22Rv1 (cell line): ENCODE data around the gene SSU72.
"Not testable (repeated sequence)": the region's sequence is repeated elsewhere in the genome, so short reads cannot be mapped to it uniquely, and the experiment has no call there.

ENCODE experiments used
- H3K27ac ChIP-seq: fragments of 450-650 bp; 2 replicates; pipeline ENCODE4 v1.5.1; 2017
- CTCF ChIP-seq: fragments of 450-650 bp; IDR thresholded peaks from 2 replicates; pipeline ENCODE4 v1.5.1; 2017; ENCODE audit warnings: mild to moderate bottlenecking
- ZFX ChIP-seq: fragments of 450-650 bp; IDR thresholded peaks from 2 replicates; pipeline ENCODE4 v1.6.1; 2017; ENCODE audit warnings: antibody characterized with exemption, borderline replicate concordance

SSU72 gene

GRCh38 chr1:1598720-1599029 lies 24.0 kb upstream of the SSU72 start:
- no peak for TF ChIP-seq ZFX
- TF ChIP-seq CTCF, result no peak
- no peak overlapping the region for H3K27ac ChIP-seq

GRCh38 chr1:1598051-1598719 lies 23.5 kb upstream of the SSU72 start:
- H3K27ac ChIP-seq, result no peak overlapping the region
- TF ChIP-seq ZFX (no peak), CTCF (no peak)

GRCh38 chr1:1597275-1597930 lies 22.7 kb upstream of the SSU72 start:
- no peak overlapping the region for H3K27ac ChIP-seq
- peak; percentile 29 for TF ChIP-seq CTCF
- TF ChIP-seq ZFX, result no peak

- H3K27ac ChIP-seq, result no peak overlapping the region
- TF ChIP-seq CTCF, result no peak
- no peak for TF ChIP-seq ZFX
Observed at GRCh38 chr1:1596493-1597274, 22.0 kb upstream of the SSU72 start.

- not testable (repeated sequence) for H3K27ac ChIP-seq
Observed at GRCh38 chr1:1595341-1595740, 20.7 kb upstream of the SSU72 start.

GRCh38 chr1:1594602-1595260 lies 20.1 kb upstream of the SSU72 start:
- H3K27ac ChIP-seq, result no peak overlapping the region
- TF ChIP-seq ZFX, result no peak
- TF ChIP-seq CTCF, result no peak

GRCh38 chr1:1593834-1594601 lies 19.4 kb upstream of the SSU72 start:
- H3K27ac ChIP-seq, result no peak overlapping the region
- TF ChIP-seq CTCF (no peak), ZFX (no peak)
